Measurements from ENCODE around the gene SLC22A5. TPM values are rescaled to one million over a fixed set of nuclear protein-coding genes. Genes with fewer than 3 reads are reported as not detected.

The SLC22A5 gene
- 5.8 and 7.8 TPM in 2 replicates for total RNA-seq

GRCh38 chr5:132369474-132370180 is at the start of gene SLC22A5:
SLC22A5 (plus strand) TSS chr5:132369710; CDS start chr5:132369973, 263 bp downstream.

Other genes starting within 250 kb of the SLC22A5 start
- gene P4HA2, start 141.9 kb upstream of the SLC22A5 start, total RNA-seq: 206 and 223 TPM in 2 replicates
- 77.1 and 84.2 TPM in 2 replicates for gene PDLIM4, start 112.0 kb upstream of the SLC22A5 start, total RNA-seq
- gene SLC22A4, start 75.3 kb upstream of the SLC22A5 start, total RNA-seq: 3.5 and 4.9 TPM in 2 replicates
- 28.8 and 40.8 TPM in 2 replicates for gene IRF1, start 121.1 kb downstream of the SLC22A5 start, total RNA-seq
- gene IL5, start 173.8 kb downstream of the SLC22A5 start, total RNA-seq: not detected in 2 replicates
- 6.9 and 12.6 TPM in 2 replicates for gene RAD50, start 187.3 kb downstream of the SLC22A5 start, total RNA-seq

Data from myometrial cell (primary cell).